ENCODE data around the gene STX1A. TPM values are rescaled to one million over a fixed set of nuclear protein-coding genes. Genes with fewer than 3 reads are reported as not detected.

The STX1A gene
- total RNA-seq, 1 donor from 2014 or later, result 27.3 TPM

DNA sequence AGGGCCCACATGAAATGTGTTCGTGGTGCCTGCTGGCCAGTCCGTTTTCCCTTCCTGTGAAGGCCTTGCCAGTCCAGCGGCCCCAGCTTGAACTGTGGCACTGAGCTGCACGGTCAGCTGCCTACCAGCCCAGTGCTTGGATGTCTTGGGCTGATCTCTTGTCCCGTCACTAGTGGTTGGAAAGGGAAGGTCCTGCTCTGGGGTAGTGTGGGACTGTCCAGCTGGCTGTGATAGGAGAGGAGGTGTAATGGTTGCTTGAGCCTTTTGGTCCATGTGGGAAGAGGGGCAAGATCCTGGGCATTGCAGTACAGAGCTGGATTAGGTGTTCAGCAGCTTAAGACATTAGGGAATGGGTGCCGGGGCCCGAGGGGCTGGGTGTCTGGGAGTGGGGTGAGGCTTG, 21.1 kb downstream of the STX1A start:
- Mint-ChIP-seq H3K4me1 (ENCODE audit: unreplicated experiment) (peaks cover 10% of the 10 kb centered on the region), H3K4me3 (no peak overlapping the region), H3K27me3 (no peaks in the 10 kb centered on the region), H3K36me3 (peaks cover 29% of the 10 kb centered on the region), H3K27ac (no peak overlapping the region), H3K9me3 (no peaks in the 10 kb centered on the region)
- TF ChIP-seq, protein P1, sequence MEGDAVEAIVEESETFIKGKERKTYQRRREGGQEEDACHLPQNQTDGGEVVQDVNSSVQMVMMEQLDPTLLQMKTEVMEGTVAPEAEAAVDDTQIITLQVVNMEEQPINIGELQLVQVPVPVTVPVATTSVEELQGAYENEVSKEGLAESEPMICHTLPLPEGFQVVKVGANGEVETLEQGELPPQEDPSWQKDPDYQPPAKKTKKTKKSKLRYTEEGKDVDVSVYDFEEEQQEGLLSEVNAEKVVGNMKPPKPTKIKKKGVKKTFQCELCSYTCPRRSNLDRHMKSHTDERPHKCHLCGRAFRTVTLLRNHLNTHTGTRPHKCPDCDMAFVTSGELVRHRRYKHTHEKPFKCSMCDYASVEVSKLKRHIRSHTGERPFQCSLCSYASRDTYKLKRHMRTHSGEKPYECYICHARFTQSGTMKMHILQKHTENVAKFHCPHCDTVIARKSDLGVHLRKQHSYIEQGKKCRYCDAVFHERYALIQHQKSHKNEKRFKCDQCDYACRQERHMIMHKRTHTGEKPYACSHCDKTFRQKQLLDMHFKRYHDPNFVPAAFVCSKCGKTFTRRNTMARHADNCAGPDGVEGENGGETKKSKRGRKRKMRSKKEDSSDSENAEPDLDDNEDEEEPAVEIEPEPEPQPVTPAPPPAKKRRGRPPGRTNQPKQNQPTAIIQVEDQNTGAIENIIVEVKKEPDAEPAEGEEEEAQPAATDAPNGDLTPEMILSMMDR (conservative IDR thresholded peaks at IDR 0.05), result no peak
- DNase-seq (ENCODE audit: extremely low spot score, unreplicated experiment), result no peak

DNA sequence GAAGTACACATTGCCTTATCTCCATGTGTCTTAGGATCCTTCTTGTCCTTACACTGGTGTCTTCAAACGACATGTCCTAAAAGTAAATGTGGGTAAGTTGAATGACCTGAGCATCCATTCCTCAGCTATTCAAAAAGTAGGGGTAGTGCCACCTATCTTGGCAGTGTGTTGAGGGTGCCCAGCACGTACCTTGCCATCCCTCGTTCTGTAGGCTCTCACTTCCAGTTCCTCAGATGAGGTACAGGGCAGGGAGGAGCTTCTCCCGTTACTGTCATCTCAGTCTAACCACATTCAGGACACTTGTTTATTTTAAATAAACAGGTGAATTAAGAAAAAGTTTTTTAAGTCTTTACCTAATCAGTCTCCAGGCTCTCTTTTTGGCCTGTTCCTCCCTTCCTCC, 23.1 kb downstream of the STX1A start:
- Mint-ChIP-seq H3K27me3 (no peaks in the 10 kb centered on the region), H3K4me1 (ENCODE audit: unreplicated experiment) (peaks cover under 1% of the 10 kb centered on the region), H3K36me3 (peaks cover 26% of the 10 kb centered on the region), H3K9me3 (no peaks in the 10 kb centered on the region), H3K27ac (no peak overlapping the region), H3K4me3 (no peak overlapping the region)
- TF ChIP-seq, protein P1 (conservative IDR thresholded peaks at IDR 0.05), result no peak
- no peak for DNase-seq (ENCODE audit: extremely low spot score, unreplicated experiment)

DNA sequence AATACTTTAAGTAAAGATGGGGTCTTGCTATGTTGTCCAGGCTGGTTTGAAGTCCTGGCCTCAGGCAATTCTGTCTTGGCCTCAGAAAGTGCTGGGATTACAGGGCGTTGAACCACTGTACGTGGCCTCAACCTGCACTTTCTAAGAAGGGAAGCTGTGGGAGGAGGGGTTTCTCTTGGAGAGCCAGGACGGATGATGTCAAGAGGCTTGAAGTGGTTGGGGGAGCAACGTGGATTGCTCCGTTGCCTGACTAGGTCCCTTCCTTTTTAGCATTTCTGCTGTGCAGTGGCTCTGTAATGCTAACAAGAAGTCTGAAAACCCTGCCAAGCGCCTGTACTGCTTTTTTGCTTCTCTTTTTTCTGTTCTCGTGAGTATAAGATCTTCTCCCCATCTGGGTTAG, 28.8 kb downstream of the STX1A start:
- no peak overlapping the region for H3K27ac Mint-ChIP-seq
- H3K9me3 Mint-ChIP-seq, result no peaks in the 10 kb centered on the region
- peaks cover 35% of the 10 kb centered on the region for H3K36me3 Mint-ChIP-seq
- H3K27me3 Mint-ChIP-seq, result no peaks in the 10 kb centered on the region
- DNase-seq (ENCODE audit: extremely low spot score, unreplicated experiment), result no peak
- no peaks in the 10 kb centered on the region for H3K4me1 Mint-ChIP-seq (ENCODE audit: unreplicated experiment)
- H3K4me3 Mint-ChIP-seq, result no peak overlapping the region
- TF ChIP-seq, protein P1 (conservative IDR thresholded peaks at IDR 0.05), result no peak

DNA sequence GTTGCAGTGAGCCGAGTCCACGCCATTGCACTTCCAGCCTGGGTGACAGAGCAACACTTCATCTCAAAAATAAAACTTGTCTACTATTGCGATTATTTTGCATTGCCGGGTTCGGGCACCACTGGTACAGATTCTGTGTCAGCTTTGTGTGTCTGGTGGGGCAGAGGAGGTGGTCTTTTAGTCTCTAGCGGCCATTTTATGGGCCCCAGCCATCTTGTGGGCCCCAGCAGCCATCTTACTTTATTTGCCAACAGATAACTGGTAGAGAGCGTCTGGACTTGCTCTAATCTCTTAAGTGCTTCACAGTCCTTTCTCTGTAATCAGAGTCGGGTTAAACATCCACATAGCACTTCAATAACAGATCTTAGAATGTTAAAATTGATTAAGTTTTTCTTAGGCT, 31.2 kb downstream of the STX1A start:
- no peaks in the 10 kb centered on the region for H3K27me3 Mint-ChIP-seq
- no peak for DNase-seq (ENCODE audit: extremely low spot score, unreplicated experiment)
- no peak overlapping the region for H3K4me3 Mint-ChIP-seq
- no peak overlapping the region for H3K27ac Mint-ChIP-seq
- TF ChIP-seq, protein P1 (conservative IDR thresholded peaks at IDR 0.05), result no peak
- H3K4me1 Mint-ChIP-seq (ENCODE audit: unreplicated experiment), result peaks cover 4% of the 10 kb centered on the region
- H3K9me3 Mint-ChIP-seq, result no peaks in the 10 kb centered on the region
- peaks cover 27% of the 10 kb centered on the region for H3K36me3 Mint-ChIP-seq

DNA sequence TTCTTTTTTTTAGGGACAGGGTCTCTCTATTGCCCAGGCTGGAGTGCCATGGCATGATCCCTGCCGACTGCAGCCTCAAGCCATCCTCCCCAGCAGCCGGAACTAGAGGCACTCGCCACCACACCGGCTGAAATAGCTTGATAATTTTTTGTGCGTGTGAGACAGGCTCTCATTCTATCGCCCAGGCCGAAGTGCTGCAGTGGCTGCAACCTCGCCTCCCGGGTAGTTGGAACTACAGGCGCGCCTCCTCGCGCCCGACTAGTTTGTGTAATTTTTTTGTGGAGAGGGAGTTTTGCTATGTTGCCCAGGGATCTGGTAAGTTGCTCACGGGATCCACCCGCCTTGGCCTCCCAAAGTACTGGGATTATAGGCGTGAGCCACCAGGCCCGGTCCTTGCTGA, 34.2 kb downstream of the STX1A start:
- peaks cover 19% of the 10 kb centered on the region for H3K4me1 Mint-ChIP-seq (ENCODE audit: unreplicated experiment)

More for the DNA sequence above, 34.2 kb downstream of the STX1A start:
- Mint-ChIP-seq H3K27ac (no peak overlapping the region), H3K27me3 (no peaks in the 10 kb centered on the region), H3K36me3 (peaks cover 25% of the 10 kb centered on the region), H3K4me3 (no peak overlapping the region), H3K9me3 (no peaks in the 10 kb centered on the region)
- DNase-seq (ENCODE audit: extremely low spot score, unreplicated experiment), result no peak
- TF ChIP-seq, protein P1 (conservative IDR thresholded peaks at IDR 0.05), result no peak
